MM.1S (cell line): ENCODE results near the gene NEGR1.

Experiments
- DNase-seq: peaks from one replicate; pipeline ENCODE4 v3.0.0-alpha.2; 2015
- H2AFZ ChIP-seq: fragments of 300-600 bp; sonication (generic); 2 replicates; pipeline ENCODE4 v1.6.0; 2016; ENCODE audit warnings: antibody characterized with exemption, low read length
- H3F3A ChIP-seq: fragments of 300-600 bp; sonication (generic); 2 replicates; pipeline ENCODE4 v1.6.1; 2016; ENCODE audit warnings: mild to moderate bottlenecking, antibody characterized with exemption, low read length, moderate library complexity, mixed read lengths; ENCODE audit not compliant: insufficient read depth
- H3K27ac ChIP-seq: fragments of 300-600 bp; sonication (generic); 2 replicates; pipeline ENCODE4 v1.5.1; 2016; ENCODE audit warnings: mild to moderate bottlenecking, low read length
- H3K27me3 ChIP-seq: fragments of 300-600 bp; sonication (generic); replicated peaks from 2 replicates; pipeline ENCODE4 v1.6.0; 2016; ENCODE audit warnings: low read length; ENCODE audit not compliant: insufficient read depth
- H3K36me3 ChIP-seq: fragments of 300-600 bp; sonication (generic); replicated peaks from 2 replicates; pipeline ENCODE4 v1.6.1; 2016; ENCODE audit warnings: mild to moderate bottlenecking, low read length, mixed read lengths; ENCODE audit not compliant: insufficient read depth
- H3K4me1 ChIP-seq: fragments of 300-600 bp; sonication (generic); 2 replicates; pipeline ENCODE4 v1.6.1; 2016; ENCODE audit warnings: low read length, mixed read lengths
- H3K4me2 ChIP-seq: fragments of 300-600 bp; sonication (generic); 2 replicates; pipeline ENCODE4 v1.6.0; 2016; ENCODE audit warnings: low read depth, low read length
- H3K4me3 ChIP-seq: fragments of 300-600 bp; sonication (generic); 2 replicates; pipeline ENCODE4 v1.5.1; 2016; ENCODE audit warnings: low read length, mixed read lengths
- H3K79me2 ChIP-seq: fragments of 300-600 bp; sonication (generic); 2 replicates; pipeline ENCODE4 v1.6.1; 2016; ENCODE audit warnings: mixed run types, low read length, mixed read lengths
- H3K9ac ChIP-seq: fragments of 300-600 bp; sonication (generic); 2 replicates; pipeline ENCODE4 v1.6.1; 2016; ENCODE audit warnings: low read length, mixed read lengths
- H3K9me2 ChIP-seq: fragments of 300-600 bp; sonication (generic); replicated peaks from 2 replicates; pipeline ENCODE4 v1.6.1; 2016; ENCODE audit warnings: mild to moderate bottlenecking, low read length, mixed read lengths; ENCODE audit not compliant: insufficient read depth
- H3K9me3 ChIP-seq: fragments of 300-600 bp; sonication (generic); replicated peaks from 2 replicates; pipeline ENCODE4 v1.6.1; 2016; ENCODE audit warnings: mild to moderate bottlenecking, low read length, mixed read lengths; ENCODE audit not compliant: insufficient read depth
- H4K20me1 ChIP-seq: fragments of 300-600 bp; sonication (generic); 2 replicates; pipeline ENCODE4 v1.6.1; 2016; ENCODE audit warnings: mild to moderate bottlenecking, low read length, moderate library complexity, mixed read lengths; ENCODE audit not compliant: insufficient read depth
- EZH2 ChIP-seq: fragments of 300-600 bp; sonication (generic); optimal IDR thresholded peaks from 2 replicates; pipeline ENCODE3; 2017; ENCODE audit warnings: low read depth, mild to moderate bottlenecking, antibody characterized with exemption, low read length, mixed read lengths
- EZH2phosphoT487 ChIP-seq: fragments of 300-600 bp; sonication (generic); IDR thresholded peaks from 2 replicates; pipeline ENCODE4 v1.6.1; 2018; ENCODE audit warnings: antibody characterized with exemption, low read length
- TF ChIP-seq, protein P1 (sequence below): fragments of 300-600 bp; sonication (generic); IDR thresholded peaks from 2 replicates; pipeline ENCODE4 v1.5.1; 2016; ENCODE audit warnings: antibody characterized with exemption, low read length, mixed read lengths

The NEGR1 gene

DNA sequence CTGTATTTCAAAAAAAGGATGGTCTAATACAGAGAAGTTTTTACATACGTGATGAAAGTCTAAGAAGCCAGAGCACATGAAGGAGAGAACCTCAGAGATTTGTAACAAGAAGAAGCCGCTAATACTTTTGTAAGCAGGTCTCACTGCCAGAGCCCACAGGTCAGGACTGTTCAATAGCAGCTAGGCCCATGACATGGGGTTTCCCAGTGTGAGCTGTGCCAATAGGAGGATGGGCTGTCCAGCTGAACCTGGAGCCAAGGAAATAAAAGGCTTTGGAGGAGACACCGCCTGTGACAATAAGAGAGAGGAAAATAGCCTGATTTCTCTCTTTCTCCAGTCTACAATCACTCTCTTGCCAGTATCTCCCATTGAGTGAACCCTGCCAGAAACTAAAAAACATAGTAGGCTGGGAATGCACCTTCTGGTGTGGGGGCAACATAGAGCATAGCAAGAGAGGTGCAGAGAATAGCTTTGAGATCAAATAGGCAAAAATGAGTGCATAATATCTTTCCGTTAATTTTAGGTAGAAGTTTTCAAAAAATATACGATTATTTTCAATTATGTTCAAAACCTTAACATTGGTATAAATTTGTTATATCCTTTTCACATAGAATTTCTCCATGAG lies 360.3 kb downstream of the NEGR1 start:
- H3F3A ChIP-seq, result peaks cover 8% of the 10 kb centered on the region
- no peaks in the 10 kb centered on the region for H3K27me3 ChIP-seq
- H3K9ac ChIP-seq, result no peak overlapping the region
- H3K9me3 ChIP-seq, result no peaks in the 10 kb centered on the region
- no peak overlapping the region for H2AFZ ChIP-seq
- H3K27ac ChIP-seq, result no peak overlapping the region
- H4K20me1 ChIP-seq, result no peaks in the 10 kb centered on the region
- TF ChIP-seq, protein P1, sequence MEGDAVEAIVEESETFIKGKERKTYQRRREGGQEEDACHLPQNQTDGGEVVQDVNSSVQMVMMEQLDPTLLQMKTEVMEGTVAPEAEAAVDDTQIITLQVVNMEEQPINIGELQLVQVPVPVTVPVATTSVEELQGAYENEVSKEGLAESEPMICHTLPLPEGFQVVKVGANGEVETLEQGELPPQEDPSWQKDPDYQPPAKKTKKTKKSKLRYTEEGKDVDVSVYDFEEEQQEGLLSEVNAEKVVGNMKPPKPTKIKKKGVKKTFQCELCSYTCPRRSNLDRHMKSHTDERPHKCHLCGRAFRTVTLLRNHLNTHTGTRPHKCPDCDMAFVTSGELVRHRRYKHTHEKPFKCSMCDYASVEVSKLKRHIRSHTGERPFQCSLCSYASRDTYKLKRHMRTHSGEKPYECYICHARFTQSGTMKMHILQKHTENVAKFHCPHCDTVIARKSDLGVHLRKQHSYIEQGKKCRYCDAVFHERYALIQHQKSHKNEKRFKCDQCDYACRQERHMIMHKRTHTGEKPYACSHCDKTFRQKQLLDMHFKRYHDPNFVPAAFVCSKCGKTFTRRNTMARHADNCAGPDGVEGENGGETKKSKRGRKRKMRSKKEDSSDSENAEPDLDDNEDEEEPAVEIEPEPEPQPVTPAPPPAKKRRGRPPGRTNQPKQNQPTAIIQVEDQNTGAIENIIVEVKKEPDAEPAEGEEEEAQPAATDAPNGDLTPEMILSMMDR, result no peak
- TF ChIP-seq EZH2 (no peak), EZH2phosphoT487 (no peak)
- H3K4me2 ChIP-seq, result no peak overlapping the region
- peaks cover 19% of the 10 kb centered on the region for H3K4me1 ChIP-seq
- H3K9me2 ChIP-seq, result no peaks in the 10 kb centered on the region
- DNase-seq, result no peak
- no peaks in the 10 kb centered on the region for H3K79me2 ChIP-seq
- H3K36me3 ChIP-seq, result no peaks in the 10 kb centered on the region
- H3K4me3 ChIP-seq, result no peak overlapping the region

DNA sequence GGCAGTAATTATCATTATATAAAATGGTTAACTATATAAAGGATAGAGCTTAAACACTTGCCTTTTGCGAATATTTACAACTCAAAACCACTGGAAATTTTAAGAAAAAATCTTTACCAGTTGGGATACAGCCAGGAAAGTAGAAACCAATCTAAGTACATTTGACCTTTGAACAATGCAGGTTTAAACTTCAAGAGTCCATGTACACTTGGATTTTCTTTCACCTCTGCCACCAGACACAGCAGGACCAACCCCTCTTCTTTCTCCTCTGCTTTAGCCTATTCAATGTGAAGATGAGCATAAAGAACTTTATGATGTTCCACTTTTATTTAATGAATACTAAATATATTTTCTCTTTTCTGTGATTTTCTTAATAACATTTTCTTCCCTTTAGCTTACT lies 361.1 kb downstream of the NEGR1 start:
- H3K79me2 ChIP-seq, result no peaks in the 10 kb centered on the region
- H3K4me3 ChIP-seq, result no peak overlapping the region
- peak overlapping the region; percentile 12; the same call in 1 of the 2 replicates for H3K4me2 ChIP-seq
- H3K27me3 ChIP-seq, result no peaks in the 10 kb centered on the region
- H3K36me3 ChIP-seq, result no peaks in the 10 kb centered on the region
- no peak overlapping the region for H3K27ac ChIP-seq
- no peaks in the 10 kb centered on the region for H4K20me1 ChIP-seq
- no peak overlapping the region for H3K9ac ChIP-seq
- TF ChIP-seq EZH2phosphoT487 (no peak), EZH2 (no peak)
- TF ChIP-seq, protein P1, result no peak
- no peaks in the 10 kb centered on the region for H3K9me3 ChIP-seq
- peaks cover 8% of the 10 kb centered on the region for H3F3A ChIP-seq
- no peak overlapping the region for H2AFZ ChIP-seq
- peaks cover 19% of the 10 kb centered on the region for H3K4me1 ChIP-seq
- DNase-seq, result no peak
- no peaks in the 10 kb centered on the region for H3K9me2 ChIP-seq

DNA sequence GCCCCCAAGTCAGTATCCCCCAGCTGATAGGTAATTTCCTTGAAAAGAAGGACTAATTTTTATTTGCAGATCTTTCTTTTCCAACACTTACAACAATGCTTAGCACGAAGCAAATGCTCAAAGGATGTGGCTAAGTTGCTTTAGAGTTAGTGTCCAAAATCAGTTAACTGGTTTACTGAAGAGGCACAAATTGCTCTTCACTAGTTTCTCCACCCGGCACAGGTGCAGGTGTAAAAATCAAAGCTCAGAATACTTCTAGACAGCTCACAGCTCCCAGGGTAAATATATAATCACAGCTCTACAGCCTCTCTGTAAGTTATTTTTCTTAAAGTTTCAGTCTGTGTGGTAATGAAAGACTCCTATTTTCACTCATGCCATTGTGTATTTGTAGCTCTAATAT lies 361.8 kb downstream of the NEGR1 start:
- TF ChIP-seq, protein P1, result no peak
- TF ChIP-seq EZH2phosphoT487 (no peak), EZH2 (no peak)
- H3K79me2 ChIP-seq, result no peaks in the 10 kb centered on the region
- no peaks in the 10 kb centered on the region for H4K20me1 ChIP-seq
- no peaks in the 10 kb centered on the region for H3K36me3 ChIP-seq
- H3K4me3 ChIP-seq, result no peak overlapping the region
- DNase-seq, result peak; percentile 56
- peak overlapping the region; percentile 34; the same call in 1 of the 2 replicates for H3K27ac ChIP-seq
- peaks cover 19% of the 10 kb centered on the region for H3K4me1 ChIP-seq
- no peaks in the 10 kb centered on the region for H3K27me3 ChIP-seq
- no peaks in the 10 kb centered on the region for H3K9me2 ChIP-seq
- H2AFZ ChIP-seq, result peak overlapping the region; percentile 27; the same call in 1 of the 2 replicates
- H3K9me3 ChIP-seq, result no peaks in the 10 kb centered on the region
- peak overlapping the region; percentile 12 for H3K4me2 ChIP-seq
- H3F3A ChIP-seq, result peaks cover 8% of the 10 kb centered on the region
- no peak overlapping the region for H3K9ac ChIP-seq
